Stimulated activated memory B cell treated with anti-CD40 and anti-IgM and Interleukin-4, amounts not matched to agents 10 μg/mL and 1 μg/mL and 100 μg/mL, for 72 hours (primary cell): ENCODE measurements around the gene PSIP1.
A peak's percentile ranks its signal among the peaks of the same experiment; 100 is the strongest.

Experiments
- ATAC-seq: fragments of 150-1000 bp; cut with Tn5 transposase; 2 replicates; pipeline ENCODE4 v1.10.0; 2021
- H3K27ac Mint-ChIP-seq: one replicate; pipeline ENCODE4 v1.8.0; 2022; ENCODE audit warnings: mild to moderate bottlenecking, mixed read lengths
- H3K27me3 Mint-ChIP-seq: one replicate; pipeline ENCODE4 v1.8.0; 2022; ENCODE audit warnings: mixed read lengths
- H3K36me3 Mint-ChIP-seq: one replicate; pipeline ENCODE4 v1.8.0; 2022; ENCODE audit warnings: mixed read lengths
- H3K4me1 Mint-ChIP-seq: one replicate; pipeline ENCODE4 v1.8.0; 2022; ENCODE audit warnings: mixed read lengths
- H3K4me3 Mint-ChIP-seq: one replicate; pipeline ENCODE4 v1.8.0; 2022; ENCODE audit warnings: mild to moderate bottlenecking, moderate library complexity, mixed read lengths
- H3K9me3 Mint-ChIP-seq: one replicate; pipeline ENCODE4 v1.8.0; 2022; ENCODE audit warnings: mixed read lengths

PSIP1 gene

DNA sequence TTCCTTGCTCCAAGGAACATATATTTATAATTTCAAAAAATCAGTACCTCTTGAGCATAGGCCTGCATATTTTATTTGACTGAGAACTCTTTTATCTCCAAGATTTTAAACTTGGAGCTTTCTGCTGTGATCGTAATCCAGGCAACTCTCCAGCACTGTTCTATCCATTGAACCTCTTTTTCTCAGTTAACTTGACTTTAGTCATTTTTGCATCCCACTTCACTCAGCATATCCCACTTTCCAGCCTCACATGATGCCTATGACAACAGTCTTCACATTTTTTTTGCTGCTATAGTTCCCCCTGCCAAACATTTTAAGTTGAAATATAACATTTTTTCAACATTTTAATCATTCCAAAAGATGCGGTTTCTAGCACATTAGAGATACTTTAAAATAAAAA is 9.1 kb upstream of the PSIP1 start:
- H3K4me3 Mint-ChIP-seq, result no peak overlapping the region

DNA sequence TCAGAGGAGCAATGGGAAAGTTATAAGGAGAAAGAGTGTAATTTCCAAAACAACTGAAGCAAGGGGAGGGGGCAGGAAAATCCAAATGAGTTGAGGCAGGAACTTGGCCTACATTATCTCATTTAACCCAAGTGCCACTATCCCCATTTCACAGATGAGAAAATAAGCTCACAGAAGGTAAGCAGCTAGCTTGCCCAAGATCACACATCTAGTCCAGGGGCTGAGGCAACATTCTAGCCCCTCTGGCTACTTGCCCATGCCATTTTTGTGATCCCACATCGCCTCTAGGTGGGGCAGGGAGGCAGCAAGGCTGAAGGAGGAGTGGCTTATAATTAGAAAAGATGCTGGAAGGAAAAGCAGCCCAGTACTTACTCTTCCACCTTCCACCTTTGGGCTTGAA is 2.6 kb upstream of the PSIP1 start:
- no peak for ATAC-seq
- no peaks in the 10 kb centered on the region for H3K27me3 Mint-ChIP-seq
- no peak overlapping the region for H3K4me3 Mint-ChIP-seq
- peaks cover 4% of the 10 kb centered on the region for H3K36me3 Mint-ChIP-seq
- peak overlapping the region; percentile 97 for H3K27ac Mint-ChIP-seq
- H3K9me3 Mint-ChIP-seq, result no peaks in the 10 kb centered on the region
- H3K4me1 Mint-ChIP-seq, result peaks cover 42% of the 10 kb centered on the region

More for the DNA sequence above, 9.1 kb upstream of the PSIP1 start:
- Mint-ChIP-seq H3K27me3 (no peaks in the 10 kb centered on the region), H3K4me1 (no peaks in the 10 kb centered on the region), H3K9me3 (no peaks in the 10 kb centered on the region), H3K27ac (no peak overlapping the region), H3K36me3 (no peaks in the 10 kb centered on the region)
- no peak for ATAC-seq

DNA sequence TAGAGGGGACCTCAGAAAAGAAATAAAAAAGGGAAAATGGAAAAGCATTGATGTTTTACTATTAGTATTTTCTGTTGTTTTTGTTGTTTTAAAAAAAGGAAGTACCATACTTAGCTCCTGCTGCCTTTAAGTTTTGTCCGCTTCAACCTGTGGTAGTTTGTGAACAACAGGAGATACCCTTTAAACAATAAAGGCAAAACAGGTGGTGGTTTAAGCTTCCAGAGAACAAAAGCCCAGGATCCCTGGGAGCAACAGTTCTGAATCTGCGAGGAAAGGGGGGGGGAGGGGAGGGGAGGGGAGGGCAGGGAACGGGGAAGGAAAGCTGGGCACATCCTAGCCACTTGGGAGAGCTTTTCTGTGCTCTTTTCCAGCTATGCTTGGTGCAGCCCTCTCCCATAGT is 2.1 kb upstream of the PSIP1 start:
- peaks cover 7% of the 10 kb centered on the region for H3K36me3 Mint-ChIP-seq
- ATAC-seq, result no peak
- H3K4me3 Mint-ChIP-seq, result no peak overlapping the region
- H3K27me3 Mint-ChIP-seq, result no peaks in the 10 kb centered on the region
- peak overlapping the region; percentile 97 for H3K27ac Mint-ChIP-seq
- peaks cover 47% of the 10 kb centered on the region for H3K4me1 Mint-ChIP-seq
- H3K9me3 Mint-ChIP-seq, result no peaks in the 10 kb centered on the region

DNA sequence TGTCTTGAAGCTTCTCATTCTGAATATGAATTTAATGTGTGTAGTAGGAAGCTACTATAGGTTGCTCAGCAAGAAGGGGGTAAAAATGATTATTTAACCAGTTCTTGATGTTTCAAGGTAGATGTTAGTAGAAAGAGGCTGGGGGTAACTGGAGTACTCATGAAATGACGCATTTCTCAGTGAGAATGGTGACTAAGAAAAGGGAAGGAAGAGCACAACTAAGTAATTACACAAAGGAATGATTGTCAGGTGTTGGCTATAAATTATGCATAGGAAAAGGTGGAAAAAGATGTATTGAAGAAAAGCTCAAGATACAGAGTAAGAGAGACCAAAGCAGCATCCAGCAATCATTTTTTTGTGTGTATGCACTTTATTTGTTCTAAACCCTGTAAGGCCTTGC is 1.4 kb upstream of the PSIP1 start:
- Mint-ChIP-seq H3K27me3 (no peaks in the 10 kb centered on the region), H3K36me3 (peaks cover 7% of the 10 kb centered on the region), H3K27ac (peak overlapping the region; percentile 97), H3K4me3 (peak overlapping the region; percentile 17), H3K4me1 (peaks cover 48% of the 10 kb centered on the region), H3K9me3 (no peaks in the 10 kb centered on the region)
- no peak for ATAC-seq

DNA sequence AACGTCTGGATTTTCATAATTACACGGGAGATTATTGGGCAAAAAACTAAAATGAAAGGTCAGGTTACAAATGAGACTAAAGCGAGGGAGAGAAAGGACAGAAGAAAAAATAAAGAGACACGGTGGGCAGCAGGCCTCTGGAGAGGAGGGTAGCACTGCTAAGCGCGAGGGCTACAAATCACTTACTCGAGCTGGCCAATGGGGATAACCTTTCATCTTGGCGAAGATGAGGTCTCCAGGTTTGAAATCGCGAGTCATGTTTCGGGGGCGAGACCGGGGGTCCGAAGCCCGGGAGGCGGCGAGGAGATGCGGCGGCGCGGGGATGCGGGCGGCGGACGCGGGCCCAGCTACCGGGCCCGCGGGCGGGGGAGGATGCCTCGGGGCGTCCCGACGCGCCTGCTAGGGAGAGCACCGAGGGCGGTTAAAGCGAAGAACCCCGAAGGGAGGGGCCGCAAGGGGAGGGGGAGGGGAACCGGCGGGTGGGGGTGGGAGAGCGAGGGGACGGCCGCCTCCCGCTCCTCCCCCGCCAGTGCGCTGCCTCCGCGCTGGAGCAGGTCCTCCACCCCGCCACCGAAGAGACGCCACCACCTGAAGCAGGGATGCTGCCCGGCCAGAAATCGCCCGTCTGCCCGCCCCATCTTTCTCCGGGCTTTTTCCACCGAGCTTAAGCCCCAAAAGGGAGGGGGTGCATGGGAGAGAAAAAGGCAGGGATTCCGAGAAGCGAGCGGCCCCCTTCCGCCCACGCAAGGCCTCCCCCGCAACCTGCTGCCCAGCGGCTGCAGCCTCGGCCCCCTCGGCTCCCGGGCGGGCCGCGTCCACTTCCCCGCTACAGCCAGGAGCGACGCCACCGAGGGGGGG is 610 bp downstream of the PSIP1 start:
- H3K4me3 Mint-ChIP-seq, result peak overlapping the region; percentile 93
- H3K4me1 Mint-ChIP-seq, result peaks cover 62% of the 10 kb centered on the region
- peak overlapping the region; percentile 97 for H3K27ac Mint-ChIP-seq
- H3K27me3 Mint-ChIP-seq, result no peaks in the 10 kb centered on the region
- ATAC-seq, result peak; percentile 81
- H3K36me3 Mint-ChIP-seq, result peaks cover 21% of the 10 kb centered on the region
- H3K9me3 Mint-ChIP-seq, result no peaks in the 10 kb centered on the region

DNA sequence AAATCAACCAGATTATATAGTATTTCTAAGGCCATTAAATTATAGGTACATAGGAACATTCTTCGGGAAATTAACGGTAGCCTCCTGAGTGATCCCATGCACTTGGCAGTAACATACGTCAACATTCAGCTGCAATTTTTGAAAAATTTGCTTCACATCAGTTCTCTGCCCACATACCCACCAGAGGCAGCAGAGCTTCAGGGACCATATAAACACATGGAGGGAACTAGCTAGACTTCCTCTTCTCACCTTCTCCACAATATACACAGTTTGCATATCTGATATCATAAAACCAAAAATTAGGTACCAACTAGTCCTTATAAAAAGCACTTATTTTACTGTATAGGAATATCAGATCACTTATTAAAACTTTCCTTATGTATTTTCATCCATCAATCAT is 4.8 kb downstream of the PSIP1 start:
- Mint-ChIP-seq H3K36me3 (peaks cover 36% of the 10 kb centered on the region), H3K9me3 (no peaks in the 10 kb centered on the region), H3K27ac (no peak overlapping the region), H3K27me3 (no peaks in the 10 kb centered on the region), H3K4me3 (no peak overlapping the region), H3K4me1 (peaks cover 54% of the 10 kb centered on the region)
- ATAC-seq, result no peak

DNA sequence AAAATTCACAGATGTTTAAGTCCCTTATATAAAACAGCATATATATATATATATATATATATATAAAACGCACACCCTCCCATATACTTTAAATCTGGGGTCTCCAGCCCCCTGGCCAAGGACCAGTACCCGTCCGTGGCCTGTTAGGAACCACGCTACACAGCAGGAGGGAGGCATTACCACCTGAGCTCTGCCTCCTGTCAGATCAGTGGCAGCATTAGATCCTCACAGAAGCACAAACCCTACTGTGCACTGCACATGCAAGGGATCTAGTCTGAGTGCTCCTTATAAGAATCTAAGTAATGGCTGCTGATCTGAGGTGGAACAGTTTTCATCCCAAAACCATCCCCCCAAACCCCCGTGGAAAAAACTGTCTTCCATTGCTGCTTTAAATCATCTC is 9.0 kb downstream of the PSIP1 start:
- Mint-ChIP-seq H3K27ac (no peak overlapping the region), H3K36me3 (peaks cover 54% of the 10 kb centered on the region), H3K4me3 (no peak overlapping the region), H3K27me3 (no peaks in the 10 kb centered on the region), H3K4me1 (peaks cover 35% of the 10 kb centered on the region), H3K9me3 (no peaks in the 10 kb centered on the region)
- no peak for ATAC-seq

DNA sequence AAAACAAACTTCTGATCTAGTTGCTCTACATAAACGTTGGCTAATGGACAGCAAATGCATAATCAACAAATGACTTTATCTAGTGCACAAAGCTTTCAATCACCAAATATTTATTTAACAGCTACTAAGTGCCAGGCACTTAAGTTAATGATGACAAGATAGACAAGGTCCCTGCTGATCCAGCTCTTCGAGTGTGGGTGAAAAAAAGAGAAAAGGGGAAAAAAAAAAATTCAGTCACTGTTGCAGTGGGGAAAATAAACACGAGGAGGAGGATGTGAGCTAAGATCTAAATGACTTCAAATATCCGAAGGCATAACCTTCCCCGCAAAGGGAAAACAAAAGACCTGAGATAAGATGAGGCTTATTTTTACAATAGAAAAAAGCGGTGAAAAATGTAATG is 9.6 kb downstream of the PSIP1 start:
- no peak overlapping the region for H3K27ac Mint-ChIP-seq
- H3K4me3 Mint-ChIP-seq, result no peak overlapping the region

DNA sequence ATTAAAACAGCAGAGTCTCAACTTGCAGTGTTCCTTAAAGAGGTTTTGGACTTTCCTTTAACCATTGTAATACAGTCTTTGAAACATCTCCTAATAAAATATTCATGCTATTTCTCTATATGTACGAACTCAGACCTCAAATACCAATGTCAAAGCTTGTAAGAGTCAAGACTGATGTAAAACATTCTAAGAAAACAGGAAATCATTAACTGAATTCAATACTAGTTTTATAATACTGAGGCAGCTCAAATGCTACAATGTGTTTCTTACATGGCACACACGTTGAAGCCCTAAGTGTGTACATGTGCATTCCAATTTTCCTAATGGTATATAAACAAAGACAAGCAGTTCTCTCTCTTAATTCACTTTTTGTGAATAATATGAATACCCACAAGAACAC is 11.6 kb downstream of the PSIP1 start:
- Mint-ChIP-seq H3K27ac (no peak overlapping the region), H3K4me3 (no peak overlapping the region), H3K4me1 (peaks cover 36% of the 10 kb centered on the region), H3K9me3 (no peaks in the 10 kb centered on the region), H3K36me3 (peaks cover 46% of the 10 kb centered on the region), H3K27me3 (no peaks in the 10 kb centered on the region)
- ATAC-seq, result no peak

More for the DNA sequence above, 9.6 kb downstream of the PSIP1 start:
- ATAC-seq, result no peak
- Mint-ChIP-seq H3K9me3 (no peaks in the 10 kb centered on the region), H3K4me1 (peaks cover 34% of the 10 kb centered on the region), H3K27me3 (no peaks in the 10 kb centered on the region), H3K36me3 (peaks cover 47% of the 10 kb centered on the region)

DNA sequence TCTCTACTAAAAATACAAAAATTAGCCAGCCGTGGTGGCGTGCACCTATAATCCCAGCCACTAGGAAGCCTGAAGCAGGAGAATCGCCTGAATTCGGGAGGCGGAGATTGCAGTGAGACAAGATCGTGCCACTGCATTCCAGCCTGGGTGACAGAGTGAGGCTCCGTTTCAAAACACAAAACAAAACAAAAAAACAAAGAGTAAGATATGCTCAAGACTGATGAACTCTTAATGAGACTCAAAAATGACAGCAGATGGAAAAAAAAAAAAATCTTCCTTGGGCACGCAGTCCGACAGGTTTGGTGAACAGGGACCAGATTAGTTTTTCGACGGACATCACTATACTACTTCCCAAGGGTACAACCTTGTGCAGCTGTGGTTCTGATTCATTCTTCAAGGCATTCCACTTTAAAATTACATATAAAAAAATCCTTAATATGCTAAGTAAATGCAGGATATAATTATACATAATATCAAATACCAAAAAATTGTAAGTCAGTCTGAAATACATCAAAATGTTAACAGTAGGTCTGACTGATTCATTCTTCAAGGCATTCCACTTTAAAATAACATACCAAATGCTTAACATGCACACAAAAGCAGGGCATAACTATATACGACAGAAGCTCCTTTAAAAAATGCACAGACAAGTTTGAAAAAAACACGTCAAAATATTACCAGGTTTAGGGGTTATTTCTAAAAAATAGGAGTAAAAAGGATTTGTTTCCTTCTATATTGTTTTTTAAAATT is 12.3 kb downstream of the PSIP1 start:
- H3K27me3 Mint-ChIP-seq, result no peaks in the 10 kb centered on the region
- no peak overlapping the region for H3K27ac Mint-ChIP-seq
- peaks cover 2% of the 10 kb centered on the region for H3K9me3 Mint-ChIP-seq
- peaks cover 37% of the 10 kb centered on the region for H3K4me1 Mint-ChIP-seq
- ATAC-seq, result no peak
- H3K36me3 Mint-ChIP-seq, result peaks cover 50% of the 10 kb centered on the region
- no peak overlapping the region for H3K4me3 Mint-ChIP-seq

DNA sequence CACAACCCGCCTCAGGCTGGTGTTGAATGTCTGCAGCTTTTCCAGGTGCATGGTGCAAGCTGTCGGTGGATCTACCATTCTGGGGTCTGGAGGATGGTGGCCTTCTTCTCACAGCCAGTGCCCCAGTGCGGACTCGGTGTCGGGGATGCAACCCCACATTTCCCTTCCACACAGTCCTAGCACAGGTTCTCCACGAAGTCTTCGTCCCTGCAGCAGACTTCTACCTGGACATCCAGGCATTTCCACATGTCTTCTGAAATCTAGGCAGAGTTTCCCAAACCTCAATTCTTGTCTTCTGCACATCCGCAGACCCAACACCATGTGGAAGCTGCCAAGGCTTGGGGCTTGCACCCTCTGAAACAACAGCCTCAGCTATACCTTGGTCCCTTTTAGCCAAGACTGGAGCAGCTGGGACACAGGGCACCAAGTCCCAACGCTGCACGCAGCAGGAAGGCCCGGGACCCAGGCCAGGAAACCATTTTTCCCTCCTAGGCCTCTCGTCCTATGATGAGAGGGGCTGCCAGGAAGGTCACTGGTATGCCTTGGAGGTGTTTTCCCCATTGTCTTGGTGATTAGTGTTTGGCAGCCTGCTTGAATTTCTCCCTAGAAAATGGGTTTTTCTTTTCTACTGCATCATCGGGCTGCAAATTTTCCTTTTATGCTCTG is 18.2 kb downstream of the PSIP1 start:
- H3K27ac Mint-ChIP-seq, result no peak overlapping the region
- no peak overlapping the region for H3K4me3 Mint-ChIP-seq
- peaks cover 26% of the 10 kb centered on the region for H3K4me1 Mint-ChIP-seq
- peaks cover 38% of the 10 kb centered on the region for H3K36me3 Mint-ChIP-seq
- H3K9me3 Mint-ChIP-seq, result peaks cover 9% of the 10 kb centered on the region
- ATAC-seq, result no peak
- H3K27me3 Mint-ChIP-seq, result no peaks in the 10 kb centered on the region

DNA sequence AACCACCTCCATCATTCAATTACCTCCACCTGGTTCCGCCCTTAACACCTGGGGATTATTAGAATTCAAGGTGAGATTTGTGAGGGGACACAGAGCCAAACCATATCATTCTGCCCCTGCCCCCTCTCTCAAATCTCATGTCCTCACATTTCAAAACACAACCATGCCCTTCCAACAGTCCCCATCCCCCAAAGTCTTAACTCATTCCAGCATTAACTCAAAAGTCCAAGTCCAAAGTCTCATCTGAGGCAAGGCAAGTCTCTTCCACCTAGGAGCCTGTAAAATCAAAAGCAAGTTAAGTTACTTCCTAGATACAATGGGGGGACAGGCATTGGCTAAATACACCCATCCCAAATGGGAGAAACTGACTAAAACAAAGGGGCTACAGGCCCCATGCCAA is 18.8 kb downstream of the PSIP1 start:
- peaks cover 38% of the 10 kb centered on the region for H3K36me3 Mint-ChIP-seq
- ATAC-seq, result no peak
- H3K9me3 Mint-ChIP-seq, result peaks cover 9% of the 10 kb centered on the region
- H3K4me1 Mint-ChIP-seq, result peaks cover 26% of the 10 kb centered on the region
- no peak overlapping the region for H3K27ac Mint-ChIP-seq
- no peaks in the 10 kb centered on the region for H3K27me3 Mint-ChIP-seq
- H3K4me3 Mint-ChIP-seq, result no peak overlapping the region

DNA sequence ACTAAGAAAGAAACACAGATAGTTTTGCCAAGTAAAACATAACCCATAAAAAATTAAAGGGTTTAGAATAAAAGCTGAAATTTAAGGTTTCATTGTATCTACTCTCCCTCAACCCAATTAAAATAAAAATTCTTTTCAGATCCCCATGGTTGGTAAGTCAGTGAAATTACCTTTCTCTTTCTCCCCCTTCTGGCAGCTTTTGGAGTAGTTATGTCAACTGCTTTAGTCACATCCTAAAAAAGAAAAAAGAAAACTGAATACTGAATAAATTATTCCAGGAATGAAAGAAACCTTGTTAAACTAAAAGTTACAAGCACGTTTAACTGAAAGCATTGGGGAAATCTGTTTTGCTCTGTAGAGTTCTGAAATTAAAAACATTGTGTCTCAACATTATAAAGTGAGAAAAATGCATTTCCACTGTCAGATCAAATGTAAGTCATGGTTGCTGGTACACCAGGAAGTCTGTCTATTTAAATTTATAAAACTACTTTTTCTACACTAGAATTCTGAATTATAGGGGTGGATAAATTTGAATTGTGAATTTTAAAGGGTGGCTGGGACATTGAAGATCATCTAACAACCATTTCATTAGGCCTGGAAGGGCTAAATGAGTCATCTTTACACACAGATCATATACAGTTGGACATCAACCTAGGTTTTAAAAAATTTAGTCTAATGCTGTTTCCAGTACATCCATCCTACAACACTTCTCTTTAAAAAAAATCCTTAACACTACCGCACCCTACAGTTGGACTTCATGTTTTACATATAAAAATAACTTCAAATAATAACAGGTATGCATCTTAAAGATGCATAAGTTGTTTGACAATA is 24.7 kb downstream of the PSIP1 start:
- no peak for ATAC-seq
- H3K27me3 Mint-ChIP-seq, result no peaks in the 10 kb centered on the region
- H3K4me3 Mint-ChIP-seq, result no peak overlapping the region
- peaks cover 27% of the 10 kb centered on the region for H3K4me1 Mint-ChIP-seq
- H3K9me3 Mint-ChIP-seq, result no peaks in the 10 kb centered on the region
- peaks cover 32% of the 10 kb centered on the region for H3K36me3 Mint-ChIP-seq
- peak overlapping the region; percentile 36 for H3K27ac Mint-ChIP-seq

DNA sequence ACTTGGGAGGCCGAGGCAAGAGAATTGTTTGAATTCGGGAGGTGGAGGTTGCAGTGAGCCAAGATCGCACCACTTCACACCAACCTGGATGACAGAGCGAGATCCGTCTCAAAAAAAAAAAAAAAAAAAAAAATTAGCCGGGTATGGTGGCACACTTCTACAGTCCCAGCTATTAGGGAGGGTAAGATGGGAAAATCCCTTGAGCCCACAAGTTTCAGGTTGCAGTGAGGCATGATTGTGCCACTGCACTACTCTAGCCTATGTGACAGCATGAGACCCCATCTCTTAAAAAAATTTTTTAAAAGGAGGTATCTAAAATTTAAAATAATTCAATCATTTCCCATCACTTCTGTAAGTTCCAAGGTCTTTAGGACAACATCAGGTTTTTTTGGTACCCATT is 26.0 kb downstream of the PSIP1 start:
- Mint-ChIP-seq H3K9me3 (no peaks in the 10 kb centered on the region), H3K27ac (peak overlapping the region; percentile 36)
- peak; percentile 62 for ATAC-seq

DNA sequence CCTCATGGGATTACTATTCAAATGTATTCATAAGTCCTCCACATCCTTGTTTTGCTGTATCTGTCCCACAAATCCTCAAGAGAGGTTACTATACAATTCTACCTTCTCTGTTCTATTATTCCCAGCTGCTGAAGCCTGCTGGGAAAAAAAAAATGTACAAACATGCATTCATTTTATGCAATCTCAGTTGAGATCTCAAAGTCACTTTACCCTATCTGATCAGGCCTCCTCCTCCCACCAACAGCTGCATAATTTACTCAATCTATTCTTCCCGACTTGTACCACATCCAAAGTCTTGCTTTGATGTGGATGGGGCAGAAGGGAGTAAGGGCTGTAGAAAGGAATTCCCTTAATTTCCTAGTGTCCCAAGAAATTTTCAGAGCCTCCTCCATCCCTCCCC is 28.6 kb downstream of the PSIP1 start:
- H3K9me3 Mint-ChIP-seq, result no peaks in the 10 kb centered on the region
- no peak overlapping the region for H3K4me3 Mint-ChIP-seq
- peaks cover 27% of the 10 kb centered on the region for H3K4me1 Mint-ChIP-seq
- H3K27ac Mint-ChIP-seq, result peak overlapping the region; percentile 2
- ATAC-seq, result no peak
- no peaks in the 10 kb centered on the region for H3K27me3 Mint-ChIP-seq
- H3K36me3 Mint-ChIP-seq, result peaks cover 31% of the 10 kb centered on the region

More for the DNA sequence above, 26.0 kb downstream of the PSIP1 start:
- no peak overlapping the region for H3K4me3 Mint-ChIP-seq
- peaks cover 38% of the 10 kb centered on the region for H3K36me3 Mint-ChIP-seq
- H3K27me3 Mint-ChIP-seq, result no peaks in the 10 kb centered on the region
- H3K4me1 Mint-ChIP-seq, result peaks cover 27% of the 10 kb centered on the region
